IPS-15b (cell line): Measurements from ENCODE around the gene NDUFV2.
A peak's percentile ranks its signal among the peaks of the same experiment; 100 is the strongest.

Source experiments
- H3K27me3 ChIP-seq: one replicate; pipeline ENCODE4 v1.6.1; 2013; ENCODE audit warnings: low read length; ENCODE audit not compliant: control insufficient read depth, insufficient read depth
- H3K36me3 ChIP-seq: one replicate; pipeline ENCODE4 v1.6.1; 2013; ENCODE audit warnings: low read length; ENCODE audit not compliant: control insufficient read depth, insufficient read depth
- H3K4me1 ChIP-seq: one replicate; pipeline ENCODE4 v1.6.1; 2013; ENCODE audit warnings: mild to moderate bottlenecking, low read length; ENCODE audit not compliant: control insufficient read depth, insufficient read depth
- H3K4me3 ChIP-seq: one replicate; pipeline ENCODE4 v1.5.1; 2013; ENCODE audit warnings: low read depth, low read length
- H3K9ac ChIP-seq: one replicate; pipeline ENCODE4 v1.6.1; 2013; ENCODE audit warnings: low read depth, mild to moderate bottlenecking, low read length
- H3K9me3 ChIP-seq: one replicate; pipeline ENCODE4 v1.6.1; 2013; ENCODE audit warnings: mild to moderate bottlenecking, low read length; ENCODE audit not compliant: control insufficient read depth, insufficient read depth

The NDUFV2 gene

GRCh38 chr18:9102508-9103375, at the start of gene NDUFV2:
Gene NDUFV2, plus strand, starts transcription at chr18:9102699. Its CDS starts 45 bp downstream, at chr18:9102744.
- Histone ChIP-seq H3K27me3 (no peaks in the 10 kb centered on the region), H3K9ac (peak within 1 kb of the TSS; percentile 91), H3K9me3 (no peaks in the 10 kb centered on the region), H3K4me3 (peak within 1 kb of the TSS; percentile 89), H3K36me3 (no peaks in the 10 kb centered on the region), H3K4me1 (peaks cover 15% of the 10 kb centered on the region)

GRCh38 chr18:9053814-9054213, 48.7 kb upstream of the NDUFV2 start:
- Histone ChIP-seq H3K9me3 (peaks cover 8% of the 10 kb centered on the region), H3K27me3 (no peaks in the 10 kb centered on the region), H3K36me3 (no peaks in the 10 kb centered on the region), H3K4me3 (no peak overlapping the region), H3K9ac (no peak overlapping the region), H3K4me1 (no peaks in the 10 kb centered on the region)

GRCh38 chr18:9055185-9055584, 47.3 kb upstream of the NDUFV2 start:
- no peaks in the 10 kb centered on the region for H3K27me3 ChIP-seq
- H3K4me3 ChIP-seq, result no peak overlapping the region
- H3K4me1 ChIP-seq, result no peaks in the 10 kb centered on the region
- no peaks in the 10 kb centered on the region for H3K9me3 ChIP-seq
- H3K9ac ChIP-seq, result no peak overlapping the region
- no peaks in the 10 kb centered on the region for H3K36me3 ChIP-seq

- Histone ChIP-seq H3K36me3 (no peaks in the 10 kb centered on the region), H3K9me3 (no peaks in the 10 kb centered on the region), H3K4me3 (no peak overlapping the region), H3K9ac (no peak overlapping the region), H3K27me3 (no peaks in the 10 kb centered on the region), H3K4me1 (no peaks in the 10 kb centered on the region)
Measured at GRCh38 chr18:9055626-9056025, 46.9 kb upstream of the NDUFV2 start.

- Histone ChIP-seq H3K9ac (no peak overlapping the region), H3K4me1 (no peaks in the 10 kb centered on the region), H3K9me3 (no peaks in the 10 kb centered on the region), H3K36me3 (no peaks in the 10 kb centered on the region), H3K4me3 (no peak overlapping the region), H3K27me3 (no peaks in the 10 kb centered on the region)
Measured at GRCh38 chr18:9057646-9058045, 44.9 kb upstream of the NDUFV2 start.

GRCh38 chr18:9058406-9058805, 44.1 kb upstream of the NDUFV2 start:
- H3K4me1 ChIP-seq, result no peaks in the 10 kb centered on the region
- no peaks in the 10 kb centered on the region for H3K36me3 ChIP-seq
- no peaks in the 10 kb centered on the region for H3K9me3 ChIP-seq
- H3K27me3 ChIP-seq, result no peaks in the 10 kb centered on the region
- H3K9ac ChIP-seq, result no peak overlapping the region
- no peak overlapping the region for H3K4me3 ChIP-seq

- H3K9ac ChIP-seq, result no peak overlapping the region
- no peaks in the 10 kb centered on the region for H3K36me3 ChIP-seq
- no peaks in the 10 kb centered on the region for H3K9me3 ChIP-seq
- H3K4me3 ChIP-seq, result no peak overlapping the region
- no peaks in the 10 kb centered on the region for H3K27me3 ChIP-seq
- H3K4me1 ChIP-seq, result no peaks in the 10 kb centered on the region
Measured at GRCh38 chr18:9062418-9062751, 40.1 kb upstream of the NDUFV2 start.

GRCh38 chr18:9065864-9066263, 36.6 kb upstream of the NDUFV2 start:
- no peaks in the 10 kb centered on the region for H3K9me3 ChIP-seq
- H3K36me3 ChIP-seq, result no peaks in the 10 kb centered on the region
- peaks cover 3% of the 10 kb centered on the region for H3K4me1 ChIP-seq
- H3K27me3 ChIP-seq, result no peaks in the 10 kb centered on the region
- H3K9ac ChIP-seq, result no peak overlapping the region
- no peak overlapping the region for H3K4me3 ChIP-seq

GRCh38 chr18:9066358-9066757, 36.1 kb upstream of the NDUFV2 start:
- Histone ChIP-seq H3K36me3 (no peaks in the 10 kb centered on the region), H3K4me3 (no peak overlapping the region), H3K4me1 (peaks cover 3% of the 10 kb centered on the region), H3K9me3 (no peaks in the 10 kb centered on the region), H3K27me3 (no peaks in the 10 kb centered on the region), H3K9ac (no peak overlapping the region)

- H3K9ac ChIP-seq, result no peak overlapping the region
- no peaks in the 10 kb centered on the region for H3K9me3 ChIP-seq
- H3K36me3 ChIP-seq, result no peaks in the 10 kb centered on the region
- no peak overlapping the region for H3K4me3 ChIP-seq
- no peaks in the 10 kb centered on the region for H3K27me3 ChIP-seq
- peaks cover 3% of the 10 kb centered on the region for H3K4me1 ChIP-seq
Measured at GRCh38 chr18:9066817-9067306, 35.6 kb upstream of the NDUFV2 start.

GRCh38 chr18:9067823-9068222, 34.7 kb upstream of the NDUFV2 start:
- H3K4me1 ChIP-seq, result peaks cover 3% of the 10 kb centered on the region
- no peaks in the 10 kb centered on the region for H3K9me3 ChIP-seq
- no peak overlapping the region for H3K9ac ChIP-seq
- H3K36me3 ChIP-seq, result no peaks in the 10 kb centered on the region
- H3K27me3 ChIP-seq, result no peaks in the 10 kb centered on the region
- no peak overlapping the region for H3K4me3 ChIP-seq

GRCh38 chr18:9068346-9068745, 34.2 kb upstream of the NDUFV2 start:
- Histone ChIP-seq H3K9me3 (no peaks in the 10 kb centered on the region), H3K27me3 (no peaks in the 10 kb centered on the region), H3K4me1 (peaks cover 3% of the 10 kb centered on the region), H3K36me3 (no peaks in the 10 kb centered on the region), H3K9ac (no peak overlapping the region), H3K4me3 (no peak overlapping the region)
